ENCODE measurements around the gene PPP1R9B. TPM values are rescaled to one million over a fixed set of nuclear protein-coding genes. Genes with fewer than 3 reads are reported as not detected.
A peak's percentile ranks its signal among the peaks of the same experiment; 100 is the strongest.

Gene PPP1R9B
- total and polyA plus RNA-seq, 4 experiments from 2014 or later, result 0.48 to 99.7 (median 49.9) TPM

- Histone ChIP-seq H3K4me3 (ENCODE audit: low read length in 2 of 2) (peak overlapping the region; percentile 76 to 84), H3K9me3 (ENCODE audit: control insufficient read depth in 1 of 2, low read length in 2 of 2) (no peaks in the 10 kb centered on the region), H3K36me3 (ENCODE audit: insufficient read depth, low read length) (peaks cover 22% of the 10 kb centered on the region), H3K27ac (ENCODE audit: low read depth, low read length) (peak overlapping the region; percentile 79), H3K4me1 (ENCODE audit: insufficient read depth, low read length) (peaks cover 71% of the 10 kb centered on the region), H3K27me3 (ENCODE audit: insufficient read depth, low read length) (no peaks in the 10 kb centered on the region)
- peak in 1 of 5 donors; percentile 25 for DNase-seq
- H3K9me3 Mint-ChIP-seq, result peaks cover 0 to 1% (median 0%) of the 10 kb centered on the region in 8 donors
- POLR2A ChIA-PET (ENCODE audit: partially characterized antibody), result interaction anchor here (0.6 to 9.0 kb wide), 5 partner anchors 11 to 52 kb away, joined by 3 to 102 read pairs (median 4); partner anchors contain the start of gene PDK2
- no peaks in the 10 kb centered on the region for H3K27me3 Mint-ChIP-seq
- H3K4me3 Mint-ChIP-seq, result peak overlapping the region; percentile 92 to 99 (median 96)
- intact Hi-C loops (cut with micrococcal nuclease), result no loop called here
- peaks cover 45 to 77% (median 59%) of the 10 kb centered on the region in 4 donors for H3K4me1 Mint-ChIP-seq
- H3K36me3 Mint-ChIP-seq, result peaks cover 15 to 63% of the 10 kb centered on the region in 2 donors
- H3K27ac Mint-ChIP-seq, result peak overlapping the region; percentile 91 to 96 (median 93)
- CTCF ChIA-PET (ENCODE audit: partially characterized antibody), result interaction anchor here (1.1 to 6.4 kb wide), 8 partner anchors 7 to 117 kb away, joined by 3 to 72 read pairs (median 7); no protein-coding TSS in a partner anchor
Observed at GRCh38 chr17:50146927-50147665, 3.4 kb downstream of the PPP1R9B start.

DNA sequence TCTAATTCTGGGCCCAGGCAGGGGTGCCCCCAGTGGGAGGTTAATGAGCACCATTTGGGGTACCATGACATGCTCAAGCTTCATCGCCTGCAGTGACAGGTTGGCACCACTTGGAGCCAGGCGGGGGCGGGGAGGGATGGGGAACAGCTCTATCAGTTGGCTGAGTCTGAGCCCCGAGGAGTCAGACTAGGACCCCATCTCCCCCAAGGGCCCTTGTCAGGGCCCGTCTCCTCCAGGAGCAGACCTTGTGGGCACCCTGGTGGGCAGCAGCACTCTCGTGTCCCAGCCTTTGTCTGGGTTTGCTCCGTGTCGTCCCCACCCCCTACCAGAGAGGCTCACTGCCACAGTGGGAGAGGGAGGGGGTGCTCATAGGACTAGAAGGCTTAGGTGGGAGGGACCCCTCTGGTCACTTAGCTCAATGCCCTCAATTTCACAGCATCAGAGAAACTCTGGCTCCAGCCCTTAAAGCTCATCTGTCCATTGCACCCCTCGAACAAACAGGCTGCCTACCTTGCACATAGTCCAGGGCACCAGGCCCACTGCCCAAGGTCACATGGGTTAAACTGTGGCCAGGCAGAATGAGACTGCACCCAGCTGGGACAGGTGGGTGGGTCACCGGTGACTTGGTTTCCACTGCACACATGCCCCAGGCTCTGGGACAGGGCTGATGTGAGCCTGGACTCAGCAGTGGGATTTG, 4.1 kb downstream of the PPP1R9B start:
- peaks cover 21 to 67% of the 10 kb centered on the region in 2 donors for H3K36me3 Mint-ChIP-seq
- H3K27me3 Mint-ChIP-seq, result no peaks in the 10 kb centered on the region
- peaks cover 75% of the 10 kb centered on the region for H3K4me1 ChIP-seq (ENCODE audit: insufficient read depth, low read length)
- H3K27ac Mint-ChIP-seq, result peak overlapping the region; percentile 91 to 96 (median 93)
- peaks cover 25% of the 10 kb centered on the region for H3K36me3 ChIP-seq (ENCODE audit: insufficient read depth, low read length)
- peak overlapping the region; percentile 79 for H3K27ac ChIP-seq (ENCODE audit: low read depth, low read length)
- H3K4me3 Mint-ChIP-seq, result peak overlapping the region; percentile 92 to 99 (median 96)
- intact Hi-C loops (cut with micrococcal nuclease), result no loop called here
- ChIA-PET CTCF (ENCODE audit: partially characterized antibody) (interaction anchor here (1.1 to 4.5 kb wide), 5 partner anchors 10 to 116 kb away, joined by 3 to 36 read pairs (median 9); no protein-coding TSS in a partner anchor), POLR2A (ENCODE audit: partially characterized antibody) (interaction anchor here (1.9 to 9.0 kb wide), 2 partner anchors 11 to 15 kb away, joined by 6 to 102 read pairs; no protein-coding TSS in a partner anchor)
- H3K4me1 Mint-ChIP-seq, result peaks cover 47 to 77% (median 61%) of the 10 kb centered on the region in 4 donors
- no peaks in the 10 kb centered on the region for H3K27me3 ChIP-seq (ENCODE audit: insufficient read depth, low read length)
- no peak for DNase-seq
- H3K9me3 Mint-ChIP-seq, result peaks cover 0 to 1% (median 0%) of the 10 kb centered on the region in 8 donors
- peak overlapping the region; percentile 76 to 84 for H3K4me3 ChIP-seq (ENCODE audit: low read length in 2 of 2)
- H3K9me3 ChIP-seq (ENCODE audit: control insufficient read depth in 1 of 2, low read length in 2 of 2), result no peaks in the 10 kb centered on the region

DNA sequence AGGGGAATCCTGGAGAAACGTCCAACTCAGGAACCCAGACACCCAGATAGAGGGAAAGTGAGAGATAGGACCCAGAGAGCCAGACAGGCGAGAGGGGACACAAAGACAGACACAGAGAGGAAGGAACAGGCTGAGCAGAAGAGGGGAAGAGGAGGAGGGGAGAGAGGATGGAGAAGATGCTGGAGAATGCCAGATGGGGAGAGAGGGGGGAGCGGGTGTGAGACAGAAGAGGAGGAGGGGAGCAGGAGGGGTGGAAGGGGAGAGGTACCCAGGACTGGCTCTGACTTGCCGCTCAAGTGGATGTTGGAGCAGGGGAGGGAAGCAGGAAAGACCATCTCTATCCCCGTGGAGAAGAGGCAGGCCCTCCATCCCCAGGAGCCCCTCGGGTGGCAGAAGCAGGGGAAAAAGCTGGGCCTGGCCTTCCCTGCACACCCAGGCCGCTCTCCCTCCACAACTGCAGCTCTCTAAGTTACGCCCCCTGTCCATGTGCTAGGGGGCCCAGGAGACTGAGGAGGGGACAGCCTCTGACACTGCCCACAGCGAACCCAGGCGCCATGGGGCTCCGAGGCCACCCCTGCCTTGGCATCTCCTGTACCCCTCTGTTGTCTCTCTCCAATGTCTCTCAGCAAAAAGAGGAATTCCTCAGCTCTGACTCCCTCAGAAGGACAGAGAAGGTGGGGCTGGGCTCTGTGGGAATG, 4.8 kb downstream of the PPP1R9B start:
- Histone ChIP-seq H3K36me3 (ENCODE audit: insufficient read depth, low read length) (peaks cover 32% of the 10 kb centered on the region), H3K9me3 (ENCODE audit: control insufficient read depth in 1 of 2, low read length in 2 of 2) (no peaks in the 10 kb centered on the region), H3K27ac (ENCODE audit: low read depth, low read length) (peak overlapping the region; percentile 79), H3K27me3 (ENCODE audit: insufficient read depth, low read length) (no peaks in the 10 kb centered on the region), H3K4me3 (ENCODE audit: low read length in 2 of 2) (peak overlapping the region in 1 of 2 donors; percentile 76), H3K4me1 (ENCODE audit: insufficient read depth, low read length) (peaks cover 77% of the 10 kb centered on the region)
- H3K27me3 Mint-ChIP-seq, result no peaks in the 10 kb centered on the region
- POLR2A ChIA-PET (ENCODE audit: partially characterized antibody), result interaction anchor here (0.8 to 9.0 kb wide), 3 partner anchors 9 to 16 kb away, joined by 3 to 102 read pairs (median 6); no protein-coding TSS in a partner anchor
- intact Hi-C loops (cut with micrococcal nuclease), result no loop called here
- peak overlapping the region in 7 of 8 donors; percentile 71 to 99 (median 94) for H3K4me3 Mint-ChIP-seq
- peaks cover 52 to 80% (median 67%) of the 10 kb centered on the region in 4 donors for H3K4me1 Mint-ChIP-seq
- CTCF ChIA-PET (ENCODE audit: partially characterized antibody), result interaction anchor here (0.9 to 4.5 kb wide), 7 partner anchors 11 to 115 kb away, joined by 3 to 36 read pairs (median 6); no protein-coding TSS in a partner anchor
- peaks cover 0 to 4% (median 0%) of the 10 kb centered on the region in 8 donors for H3K9me3 Mint-ChIP-seq
- peak overlapping the region; percentile 70 to 96 (median 78) for H3K27ac Mint-ChIP-seq
- no peak for DNase-seq
- H3K36me3 Mint-ChIP-seq, result peaks cover 28 to 69% of the 10 kb centered on the region in 2 donors

DNA sequence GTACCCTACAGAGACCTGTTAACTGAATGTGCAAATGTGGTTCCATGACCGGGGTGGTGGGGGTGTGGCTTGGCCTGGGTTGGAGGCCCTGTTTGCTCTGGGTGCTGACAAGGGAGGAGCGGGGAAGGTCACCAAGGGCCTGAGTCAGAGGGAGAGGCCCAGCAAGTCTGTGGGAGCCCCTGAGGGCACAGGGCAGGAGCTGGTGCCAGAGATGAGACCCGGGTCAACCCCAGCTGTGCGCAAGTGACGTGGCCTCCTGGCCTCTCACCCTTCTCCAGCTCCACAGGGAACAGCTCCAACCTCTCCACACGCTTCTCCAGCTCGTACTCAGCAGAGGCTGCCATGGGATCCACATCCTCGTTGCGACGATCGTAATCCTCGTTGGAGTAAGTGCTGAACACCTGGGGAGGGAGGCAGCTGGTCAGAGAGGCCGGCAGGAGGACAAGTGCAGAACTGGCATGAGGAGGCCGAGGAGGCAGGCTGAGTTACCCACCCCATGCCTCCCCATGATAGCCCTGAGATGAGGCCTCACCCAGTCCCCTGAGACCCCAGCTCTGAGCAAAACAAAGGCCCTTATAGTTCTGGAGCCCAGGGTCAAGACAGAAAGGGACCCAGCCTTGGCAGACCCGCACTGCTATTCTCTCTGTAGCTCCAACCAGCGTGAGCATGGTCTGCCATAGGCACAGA, 5.5 kb downstream of the PPP1R9B start:
- POLR2A ChIA-PET (ENCODE audit: partially characterized antibody), result interaction anchor here (0.8 to 9.0 kb wide), 3 partner anchors 10 to 16 kb away, joined by 3 to 102 read pairs (median 6); no protein-coding TSS in a partner anchor
- Mint-ChIP-seq H3K4me1 (peaks cover 58 to 87% (median 74%) of the 10 kb centered on the region in 4 donors), H3K4me3 (peak overlapping the region in 7 of 8 donors; percentile 47 to 99 (median 75)), H3K27ac (peak overlapping the region; percentile 61 to 93 (median 81)), H3K27me3 (no peaks in the 10 kb centered on the region), H3K36me3 (peaks cover 34 to 73% of the 10 kb centered on the region in 2 donors), H3K9me3 (peaks cover 0 to 4% (median 0%) of the 10 kb centered on the region in 8 donors)
- H3K4me1 ChIP-seq (ENCODE audit: insufficient read depth, low read length), result peaks cover 84% of the 10 kb centered on the region
- H3K9me3 ChIP-seq (ENCODE audit: control insufficient read depth in 1 of 2, low read length in 2 of 2), result no peaks in the 10 kb centered on the region
- no peak overlapping the region for H3K4me3 ChIP-seq (ENCODE audit: low read length in 2 of 2)
- peaks cover 38% of the 10 kb centered on the region for H3K36me3 ChIP-seq (ENCODE audit: insufficient read depth, low read length)
- intact Hi-C loops (cut with micrococcal nuclease), result no loop called here
- H3K27me3 ChIP-seq (ENCODE audit: insufficient read depth, low read length), result no peaks in the 10 kb centered on the region
- DNase-seq, result no peak
- CTCF ChIA-PET (ENCODE audit: partially characterized antibody), result interaction anchor here (0.9 to 4.5 kb wide), 7 partner anchors 11 to 51 kb away, joined by 3 to 36 read pairs (median 6); no protein-coding TSS in a partner anchor
- no peak overlapping the region for H3K27ac ChIP-seq (ENCODE audit: low read depth, low read length)

DNA sequence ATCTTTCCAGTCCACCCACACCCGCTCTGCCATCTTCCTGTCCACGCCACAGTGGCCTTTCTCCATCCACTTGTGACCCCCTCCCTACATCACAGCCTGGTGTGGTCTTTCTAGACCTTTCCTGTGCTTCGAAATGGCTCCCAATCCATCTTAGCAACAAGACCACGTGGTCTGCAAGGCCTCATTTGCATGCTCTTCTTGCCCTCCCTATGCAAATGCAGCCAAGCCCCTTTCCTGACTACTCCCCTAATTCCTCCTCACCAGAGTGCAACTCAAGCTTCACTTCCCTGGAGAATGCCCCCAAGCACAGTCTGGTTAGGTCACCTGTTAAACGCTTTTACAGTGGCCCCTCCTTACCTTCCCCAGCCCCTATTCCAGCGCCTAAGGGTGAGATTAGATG, 6.1 kb downstream of the PPP1R9B start:
- no peak for DNase-seq
- POLR2A ChIA-PET (ENCODE audit: partially characterized antibody), result interaction anchor here (9.0 kb wide), 1 partner anchor 17 kb away, joined by 102 read pairs; no protein-coding TSS in a partner anchor
- H3K36me3 Mint-ChIP-seq, result peaks cover 40 to 79% of the 10 kb centered on the region in 2 donors
- peaks cover 0 to 4% (median 0%) of the 10 kb centered on the region in 8 donors for H3K9me3 Mint-ChIP-seq
- H3K4me1 Mint-ChIP-seq, result peaks cover 62 to 93% (median 80%) of the 10 kb centered on the region in 4 donors
- Histone ChIP-seq H3K4me3 (ENCODE audit: low read length in 2 of 2) (no peak overlapping the region), H3K4me1 (ENCODE audit: insufficient read depth, low read length) (peaks cover 91% of the 10 kb centered on the region), H3K36me3 (ENCODE audit: insufficient read depth, low read length) (peaks cover 43% of the 10 kb centered on the region), H3K27me3 (ENCODE audit: insufficient read depth, low read length) (no peaks in the 10 kb centered on the region), H3K27ac (ENCODE audit: low read depth, low read length) (no peak overlapping the region), H3K9me3 (ENCODE audit: control insufficient read depth in 1 of 2, low read length in 2 of 2) (no peaks in the 10 kb centered on the region)
- CTCF ChIA-PET (ENCODE audit: partially characterized antibody), result interaction anchor here (0.6 to 4.5 kb wide), 6 partner anchors 17 to 360 kb away, joined by 4 to 36 read pairs (median 8); no protein-coding TSS in a partner anchor
- H3K27ac Mint-ChIP-seq, result peak overlapping the region; percentile 57 to 93 (median 86)
- H3K4me3 Mint-ChIP-seq, result peak overlapping the region in 6 of 8 donors; percentile 26 to 99 (median 50)
- intact Hi-C loops (cut with micrococcal nuclease), result no loop called here
- no peaks in the 10 kb centered on the region for H3K27me3 Mint-ChIP-seq

Measured in CD4-positive, alpha-beta memory T cell (primary cell).